LNCaP clone FGC (cell line): Measurements from ENCODE around the gene DHRSX.

Source experiments
- DNase-seq: peaks from one replicate; pipeline ENCODE4 v3.0.0-alpha.2; 2011; ENCODE audit warnings: low read depth
- H3K4me3 ChIP-seq: 2 replicates; pipeline ENCODE4 v1.5.1; 2011; ENCODE audit warnings: mild to moderate bottlenecking, low read depth, low read length, control low read depth
- CTCF ChIP-seq: IDR thresholded peaks from 2 replicates; pipeline ENCODE4 v1.5.1; 2012; ENCODE audit warnings: mild to moderate bottlenecking; ENCODE audit not compliant: control insufficient read depth, insufficient read depth; ENCODE audit errors: extremely low read depth

The DHRSX gene

GRCh38 chrX:2264179-2265030 lies 236.4 kb downstream of the DHRSX start:
- no peak for TF ChIP-seq CTCF
- DNase-seq, result no peak
- H3K4me3 ChIP-seq, result no peak overlapping the region

GRCh38 chrX:2263203-2263602 lies 237.6 kb downstream of the DHRSX start:
- H3K4me3 ChIP-seq, result no peak overlapping the region
- no peak for DNase-seq
- TF ChIP-seq CTCF, result no peak

- no peak for TF ChIP-seq CTCF
- DNase-seq, result no peak
Measured at GRCh38 chrX:2262668-2263055, 238.1 kb downstream of the DHRSX start.

GRCh38 chrX:2261831-2262667 lies 238.7 kb downstream of the DHRSX start:
- no peak for TF ChIP-seq CTCF
- DNase-seq, result no peak
- H3K4me3 ChIP-seq, result no peak overlapping the region

More at GRCh38 chrX:2262668-2263055, 238.1 kb downstream of the DHRSX start:
- no peak overlapping the region for H3K4me3 ChIP-seq

GRCh38 chrX:2252331-2253065 lies 248.3 kb downstream of the DHRSX start:
- TF ChIP-seq CTCF, result no peak
- peak overlapping the region; percentile 30 for H3K4me3 ChIP-seq
- no peak for DNase-seq

- no peak for TF ChIP-seq CTCF
- no peak for DNase-seq
Measured at GRCh38 chrX:2251211-2251610, 249.6 kb downstream of the DHRSX start.

More at GRCh38 chrX:2251211-2251610, 249.6 kb downstream of the DHRSX start:
- H3K4me3 ChIP-seq, result no peak overlapping the region
